Naive B cell (primary cell): ENCODE results near the gene TEKTIP1. TPM values are rescaled to one million over a fixed set of nuclear protein-coding genes. Genes with fewer than 3 reads are reported as not detected.
A peak's percentile ranks its signal among the peaks of the same experiment; 100 is the strongest.
"Not testable (repeated sequence)": the region's sequence is repeated elsewhere in the genome, so short reads cannot be mapped to it uniquely, and the experiment has no call there.

ENCODE experiments used
- ATAC-seq, 2 donors: fragments of 150-1000 bp; cut with Tn5 transposase; 2 replicates each; pipeline ENCODE4 v1.10.0; 2021; ENCODE audit warnings: low read depth in 2 of 2, mild to moderate bottlenecking in 2 of 2, moderate library complexity in 2 of 2
- DNase-seq: peaks from one replicate; pipeline ENCODE4 v3.0.0; 2022
- H3K27ac Mint-ChIP-seq, 6 donors: one replicate each; pipeline ENCODE4 v1.8.0; 2020 to 2022; ENCODE audit warnings: mild to moderate bottlenecking in 6 of 6, mixed read lengths in 6 of 6, moderate library complexity in 5 of 6, inconsistent platforms in 2 of 6
- H3K27me3 Mint-ChIP-seq, 3 donors: one replicate each; pipeline ENCODE4 v1.8.0; 2021 to 2022; ENCODE audit warnings: mixed read lengths in 3 of 3, mild to moderate bottlenecking in 1 of 3
- H3K36me3 Mint-ChIP-seq, 2 donors: one replicate each; pipeline ENCODE4 v1.8.0; 2020 to 2022; ENCODE audit warnings: mixed read lengths in 2 of 2, inconsistent platforms in 1 of 2, mild to moderate bottlenecking in 1 of 2
- H3K4me1 Mint-ChIP-seq, 3 donors: one replicate each; pipeline ENCODE4 v1.8.0; 2020 to 2022; ENCODE audit warnings: mixed read lengths in 3 of 3, inconsistent platforms in 1 of 3, mild to moderate bottlenecking in 1 of 3, moderate library complexity in 1 of 3
- H3K4me3 Mint-ChIP-seq, 8 donors: one replicate each; pipeline ENCODE4 v1.8.0; 2020 to 2022; ENCODE audit warnings: mild to moderate bottlenecking in 8 of 8, mixed read lengths in 8 of 8, moderate library complexity in 8 of 8, inconsistent platforms in 2 of 8
- H3K9me3 Mint-ChIP-seq, 7 donors: one replicate each; pipeline ENCODE4 v1.8.0; 2020 to 2022; ENCODE audit warnings: mixed read lengths in 7 of 7, mild to moderate bottlenecking in 5 of 7, inconsistent platforms in 2 of 7, moderate library complexity in 1 of 7
- polyA plus RNA-seq, 6 donors: library from polyadenylated mRNA; unstranded; fragments of 300-500 nt; fragmentation: Illumina TruSeq; gene quantifications; one replicate each; pipeline ENCODE4 v1.2.3, GENCODE V29; 2021; ENCODE audit warnings: low read depth in 6 of 6

Gene TEKTIP1
- polyA plus RNA-seq, 6 donors from 2014 or later = 0.56 TPM; not detected in 5

- H3K9me3 Mint-ChIP-seq = no peaks in the 10 kb centered on the region
- DNase-seq = no peak
- peak overlapping the region; percentile 86 to 99 (median 93) for H3K4me3 Mint-ChIP-seq
- H3K27ac Mint-ChIP-seq = peak overlapping the region in 5 of 6 donors; percentile 33 to 92 (median 86)
- ATAC-seq = no peak
- H3K4me1 Mint-ChIP-seq = peaks cover 42 to 61% (median 47%) of the 10 kb centered on the region in 3 donors
- no peaks in the 10 kb centered on the region for H3K27me3 Mint-ChIP-seq
- no peaks in the 10 kb centered on the region for H3K36me3 Mint-ChIP-seq
Measured at GRCh38 chr19:3555653-3556422, 16.9 kb downstream of the TEKTIP1 start.

- Mint-ChIP-seq H3K27ac (peak overlapping the region; percentile 61 to 97 (median 80)), H3K36me3 (no peaks in the 10 kb centered on the region), H3K4me1 (peaks cover 40 to 58% (median 44%) of the 10 kb centered on the region in 3 donors), H3K9me3 (no peaks in the 10 kb centered on the region), H3K27me3 (no peaks in the 10 kb centered on the region), H3K4me3 (peak overlapping the region; percentile 86 to 99 (median 93))
- ATAC-seq (no peak), DNase-seq (no peak)
Measured at GRCh38 chr19:3556423-3556977, 17.5 kb downstream of the TEKTIP1 start.

- H3K4me3 Mint-ChIP-seq = peak overlapping the region; percentile 86 to 99 (median 93)
- H3K9me3 Mint-ChIP-seq = no peaks in the 10 kb centered on the region
- H3K36me3 Mint-ChIP-seq = no peaks in the 10 kb centered on the region
- H3K4me1 Mint-ChIP-seq = peaks cover 36 to 53% (median 39%) of the 10 kb centered on the region in 3 donors
- DNase-seq (peak; percentile 49), ATAC-seq (peak; percentile 34)
- peak overlapping the region in 5 of 6 donors; percentile 5 to 97 (median 70) for H3K27ac Mint-ChIP-seq
- H3K27me3 Mint-ChIP-seq = no peaks in the 10 kb centered on the region
Measured at GRCh38 chr19:3556978-3557460, 18.0 kb downstream of the TEKTIP1 start.

- Mint-ChIP-seq H3K9me3 (no peaks in the 10 kb centered on the region), H3K4me1 (peaks cover 33 to 46% (median 35%) of the 10 kb centered on the region in 3 donors)
Measured at GRCh38 chr19:3557461-3558248, 18.7 kb downstream of the TEKTIP1 start, which contains the start of gene MFSD12. Gene MFSD12, minus strand, starts transcription at chr19:3557586. Its CDS starts 183 bp downstream, at chr19:3557403.

GRCh38 chr19:3563709-3564524, 24.9 kb downstream of the TEKTIP1 start:
- H3K27ac Mint-ChIP-seq = peak overlapping the region in 2 of 6 donors; percentile 37 to 87
- H3K36me3 Mint-ChIP-seq = no peaks in the 10 kb centered on the region
- no peaks in the 10 kb centered on the region for H3K27me3 Mint-ChIP-seq
- H3K4me1 Mint-ChIP-seq = peaks cover 0 to 2% (median 0%) of the 10 kb centered on the region in 3 donors
- H3K9me3 Mint-ChIP-seq = no peaks in the 10 kb centered on the region
- ATAC-seq (no peak), DNase-seq (no peak)
- peak overlapping the region in 1 of 8 donors; percentile 29 for H3K4me3 Mint-ChIP-seq

More at GRCh38 chr19:3557461-3558248, 18.7 kb downstream of the TEKTIP1 start, which contains the start of gene MFSD12:
- H3K4me3 Mint-ChIP-seq = peak within 1 kb of the TSS; percentile 86 to 99 (median 93)
- no peaks in the 10 kb centered on the region for H3K27me3 Mint-ChIP-seq
- ATAC-seq (peak; percentile 87 to 89), DNase-seq (peak; percentile 93)
- H3K27ac Mint-ChIP-seq = peak within 1 kb of the TSS; percentile 56 to 97 (median 80)
- no peaks in the 10 kb centered on the region for H3K36me3 Mint-ChIP-seq

- H3K27ac Mint-ChIP-seq = no peak overlapping the region
- H3K4me3 Mint-ChIP-seq = no peak overlapping the region
- no peaks in the 10 kb centered on the region for H3K36me3 Mint-ChIP-seq
- no peak for ATAC-seq
- no peak for DNase-seq
- H3K4me1 Mint-ChIP-seq = no peaks in the 10 kb centered on the region
- H3K27me3 Mint-ChIP-seq = no peaks in the 10 kb centered on the region
- H3K9me3 Mint-ChIP-seq = no peaks in the 10 kb centered on the region
Measured at GRCh38 chr19:3565139-3565538, 26.2 kb downstream of the TEKTIP1 start.

- not testable (repeated sequence) for H3K9me3 Mint-ChIP-seq, ATAC-seq, H3K27ac Mint-ChIP-seq, H3K36me3 Mint-ChIP-seq, DNase-seq, H3K27me3 Mint-ChIP-seq, H3K4me3 Mint-ChIP-seq
- peaks cover 12 to 20% (median 14%) of the 10 kb centered on the region in 3 donors for H3K4me1 Mint-ChIP-seq
Measured at GRCh38 chr19:3570042-3570441, 31.1 kb downstream of the TEKTIP1 start.

- Mint-ChIP-seq H3K4me3 (peak overlapping the region in 1 of 8 donors; percentile 37), H3K4me1 (peaks cover 18 to 24% (median 19%) of the 10 kb centered on the region in 3 donors), H3K27me3 (no peaks in the 10 kb centered on the region), H3K27ac (peak overlapping the region in 1 of 6 donors; percentile 65), H3K9me3 (no peaks in the 10 kb centered on the region), H3K36me3 (peaks cover 0 to 7% of the 10 kb centered on the region in 2 donors)
- no peak for ATAC-seq
- DNase-seq = no peak
Measured at GRCh38 chr19:3570606-3571011, 31.6 kb downstream of the TEKTIP1 start.

GRCh38 chr19:3572132-3572854, 33.3 kb downstream of the TEKTIP1 start:
- H3K4me1 Mint-ChIP-seq = peaks cover 20 to 24% (median 21%) of the 10 kb centered on the region in 3 donors
- peak; percentile 98 for DNase-seq
- no peaks in the 10 kb centered on the region for H3K27me3 Mint-ChIP-seq

GRCh38 chr19:3572855-3573161, 33.8 kb downstream of the TEKTIP1 start, which contains the start of gene HMG20B:
Gene HMG20B, plus strand, starts transcription at chr19:3572944. Its CDS starts 366 bp downstream, at chr19:3573310.
- Mint-ChIP-seq H3K9me3 (no peaks in the 10 kb centered on the region), H3K4me3 (peak within 1 kb of the TSS; percentile 74 to 92 (median 86)), H3K36me3 (peaks cover 0 to 7% of the 10 kb centered on the region in 2 donors), H3K4me1 (peaks cover 20 to 24% (median 21%) of the 10 kb centered on the region in 3 donors), H3K27ac (peak within 1 kb of the TSS; percentile 33 to 77 (median 72)), H3K27me3 (no peaks in the 10 kb centered on the region)
- ATAC-seq (no peak), DNase-seq (no peak)

More at GRCh38 chr19:3572132-3572854, 33.3 kb downstream of the TEKTIP1 start:
- peak; percentile 94 to 97 for ATAC-seq
- Mint-ChIP-seq H3K36me3 (peaks cover 0 to 7% of the 10 kb centered on the region in 2 donors), H3K27ac (peak overlapping the region; percentile 33 to 77 (median 61)), H3K4me3 (peak overlapping the region; percentile 73 to 90 (median 86)), H3K9me3 (no peaks in the 10 kb centered on the region)

GRCh38 chr19:3573162-3573857, 34.3 kb downstream of the TEKTIP1 start:
- peak overlapping the region; percentile 66 to 92 (median 80) for H3K4me3 Mint-ChIP-seq
- no peak for DNase-seq
- no peak for ATAC-seq
- H3K27ac Mint-ChIP-seq = peak overlapping the region in 3 of 6 donors; percentile 64 to 75 (median 71)
- H3K27me3 Mint-ChIP-seq = no peaks in the 10 kb centered on the region
- H3K36me3 Mint-ChIP-seq = peaks cover 0 to 7% of the 10 kb centered on the region in 2 donors
- no peaks in the 10 kb centered on the region for H3K9me3 Mint-ChIP-seq
- peaks cover 20 to 24% (median 21%) of the 10 kb centered on the region in 3 donors for H3K4me1 Mint-ChIP-seq
